GM21447 (cell line): ENCODE data around the gene FNDC3A.

ENCODE experiments used
- ATAC-seq: cut with Tn5 transposase; IDR thresholded peaks from one replicate; pipeline ENCODE4 v1.9.1; 2021; ENCODE audit not compliant: unreplicated experiment

FNDC3A gene

GRCh38 chr13:49213997-49214916 lies 238.5 kb downstream of the FNDC3A start:
- no peak for ATAC-seq

GRCh38 chr13:49214917-49215376 lies 239.2 kb downstream of the FNDC3A start:
- peak; percentile 65 for ATAC-seq

GRCh38 chr13:49216334-49216733 lies 240.6 kb downstream of the FNDC3A start:
- ATAC-seq, result no peak

- no peak for ATAC-seq
These were observed 242.3 kb downstream of the FNDC3A start for GRCh38 chr13:49217962-49218492.

GRCh38 chr13:49218493-49219051 lies 242.9 kb downstream of the FNDC3A start:
- no peak for ATAC-seq

- ATAC-seq, result no peak
These were observed 243.9 kb downstream of the FNDC3A start for GRCh38 chr13:49219647-49220035.

GRCh38 chr13:49220036-49220855 lies 244.5 kb downstream of the FNDC3A start, which contains the start of gene MLNR:
Gene MLNR (plus strand): TSS chr13:49220338. CDS start chr13:49220338, 0 bp downstream.
- no peak for ATAC-seq

- ATAC-seq, result no peak
These were observed 245.3 kb downstream of the FNDC3A start for GRCh38 chr13:49220856-49221589.

- no peak for ATAC-seq
These were observed 245.9 kb downstream of the FNDC3A start for GRCh38 chr13:49221590-49221965.

- ATAC-seq, result no peak
These were observed 249.7 kb downstream of the FNDC3A start for GRCh38 chr13:49225223-49226042.

- ATAC-seq, result no peak
These were observed 250.9 kb downstream of the FNDC3A start for GRCh38 chr13:49226613-49227012.

GRCh38 chr13:49234741-49235140 lies 259.0 kb downstream of the FNDC3A start:
- no peak for ATAC-seq

GRCh38 chr13:49235856-49236431 lies 260.2 kb downstream of the FNDC3A start:
- no peak for ATAC-seq

GRCh38 chr13:49238621-49239020 lies 262.9 kb downstream of the FNDC3A start:
- ATAC-seq, result no peak

- ATAC-seq, result no peak
These were observed 264.3 kb downstream of the FNDC3A start for GRCh38 chr13:49240017-49240416.

GRCh38 chr13:49241296-49241695 lies 265.6 kb downstream of the FNDC3A start:
- ATAC-seq, result no peak

- ATAC-seq, result no peak
These were observed 269.4 kb downstream of the FNDC3A start for GRCh38 chr13:49245101-49245500.

- ATAC-seq, result peak; percentile 39
These were observed 271.3 kb downstream of the FNDC3A start for GRCh38 chr13:49246850-49247642.
